GM12891 (cell line): Measurements from ENCODE around the gene TMEM115.

Experiments
- DNase-seq: peaks from one replicate; pipeline ENCODE4 v3.0.0; 2011; ENCODE audit warnings: low spot score; ENCODE audit not compliant: insufficient read length
- FAIRE-seq: peaks from 2 replicates; lab custom pipeline; 2011; peaks lifted over from hg19 to GRCh38; lab: Jason Lieb, UNC
- PAX5 ChIP-seq: IDR thresholded peaks from 2 replicates; pipeline ENCODE4 v1.6.1; 2011; ENCODE audit warnings: low read length, moderate library complexity, mild to moderate bottlenecking; ENCODE audit not compliant: insufficient read depth, severe bottlenecking
- POLR2A ChIP-seq: IDR thresholded peaks from 2 replicates; pipeline ENCODE4 v1.6.1; 2011; ENCODE audit warnings: low read depth, low read length, control low read depth
- POLR2AphosphoS5 ChIP-seq: IDR thresholded peaks from 2 replicates; pipeline ENCODE4 v1.6.1; 2011; ENCODE audit warnings: low read depth, low read length, control low read depth
- POU2F2 ChIP-seq: IDR thresholded peaks from 2 replicates; pipeline ENCODE4 v1.6.1; 2011; ENCODE audit warnings: low read depth, mild to moderate bottlenecking, control low read depth, low read length, moderate library complexity
- SPI1 ChIP-seq: IDR thresholded peaks from 2 replicates; pipeline ENCODE4 v1.6.1; 2011; ENCODE audit warnings: low read depth, low read length, control low read depth
- TAF1 ChIP-seq: IDR thresholded peaks from 2 replicates; pipeline ENCODE4 v1.6.1; 2011; ENCODE audit warnings: low read depth, low read length, control low read depth

The TMEM115 gene

DNA sequence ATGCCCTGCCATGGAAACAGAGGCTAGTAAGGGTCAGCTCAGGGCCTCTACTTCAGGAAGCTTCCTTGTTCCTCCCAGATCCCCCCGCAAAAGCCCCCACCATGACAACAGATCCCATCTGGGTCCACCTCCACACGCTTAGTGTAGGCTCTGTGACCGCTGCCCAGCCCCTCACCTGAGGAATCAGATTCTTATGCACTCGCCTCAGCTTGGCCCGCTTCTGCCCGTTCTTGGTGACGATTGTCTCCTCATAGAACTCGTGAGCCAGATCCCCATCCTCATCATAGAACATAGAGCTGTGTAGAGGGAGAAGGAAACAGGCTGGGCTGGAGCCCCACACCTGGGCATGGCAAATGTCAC lies 33.2 kb downstream of the TMEM115 start:
- DNase-seq, result no peak
- TF ChIP-seq SPI1 (no peak), POLR2AphosphoS5 (no peak), TAF1 (no peak), PAX5 (no peak), POU2F2 (no peak), POLR2A (no peak)
- no peak for FAIRE-seq

DNA sequence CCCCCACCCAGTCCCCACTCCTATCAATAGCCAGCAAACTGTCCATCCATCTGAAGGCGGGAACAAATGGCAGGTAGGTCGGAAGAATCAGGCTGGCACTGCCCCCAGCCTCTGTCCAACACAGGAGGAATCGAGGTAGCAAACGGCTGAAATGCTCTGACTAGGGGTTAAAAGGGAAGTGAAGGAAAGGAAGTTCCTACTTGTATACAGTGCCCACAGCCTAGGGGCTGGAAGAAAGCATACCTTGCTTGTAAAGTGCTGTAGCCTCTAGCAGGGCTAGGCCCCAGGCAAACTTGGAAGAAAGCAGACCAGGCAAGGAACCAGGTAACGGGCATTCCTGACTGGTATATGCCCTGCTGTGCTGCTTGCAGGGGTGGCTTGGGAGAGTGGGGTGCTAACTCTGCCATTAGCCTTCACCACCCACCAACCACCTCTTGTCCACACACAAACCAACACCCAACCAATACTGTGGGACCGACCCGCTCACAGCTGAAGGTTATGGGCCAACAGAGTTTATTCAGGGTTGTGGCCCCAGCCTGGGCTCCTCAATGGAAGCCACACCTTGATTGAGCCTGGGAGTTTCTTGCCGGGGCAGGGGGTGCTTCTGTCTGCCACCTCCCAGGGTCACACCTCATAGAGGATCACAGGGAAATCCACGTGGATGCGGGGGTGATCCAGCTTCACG lies 33.7 kb downstream of the TMEM115 start:
- TF ChIP-seq TAF1 (no peak), SPI1 (no peak), PAX5 (no peak), POLR2A (no peak), POLR2AphosphoS5 (no peak), POU2F2 (no peak)
- FAIRE-seq (no peak), DNase-seq (no peak)

DNA sequence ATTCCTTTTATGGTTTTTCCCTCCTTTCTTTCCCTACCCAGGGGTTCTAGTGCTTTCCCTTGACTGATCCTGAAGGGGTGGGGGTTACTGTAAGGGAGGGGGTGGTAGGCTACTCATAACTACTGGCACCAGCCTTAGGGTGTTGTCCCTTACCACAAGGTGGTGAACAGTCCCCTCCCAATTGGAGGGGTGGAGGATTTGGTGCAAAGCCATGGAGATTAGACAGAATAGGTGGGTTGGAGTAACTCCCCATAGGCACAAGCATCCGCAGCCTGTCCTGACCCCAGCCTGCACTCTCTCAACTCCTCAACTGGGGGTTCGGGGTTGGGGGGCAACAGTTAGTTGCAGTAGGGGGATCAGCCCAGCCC lies 34.2 kb downstream of the TMEM115 start:
- DNase-seq (no peak), FAIRE-seq (no peak)
- TF ChIP-seq PAX5, result no peak
- TF ChIP-seq SPI1, result no peak
- no peak for TF ChIP-seq TAF1
- TF ChIP-seq POLR2A, result no peak
- TF ChIP-seq POLR2AphosphoS5, result no peak
- TF ChIP-seq POU2F2, result no peak

DNA sequence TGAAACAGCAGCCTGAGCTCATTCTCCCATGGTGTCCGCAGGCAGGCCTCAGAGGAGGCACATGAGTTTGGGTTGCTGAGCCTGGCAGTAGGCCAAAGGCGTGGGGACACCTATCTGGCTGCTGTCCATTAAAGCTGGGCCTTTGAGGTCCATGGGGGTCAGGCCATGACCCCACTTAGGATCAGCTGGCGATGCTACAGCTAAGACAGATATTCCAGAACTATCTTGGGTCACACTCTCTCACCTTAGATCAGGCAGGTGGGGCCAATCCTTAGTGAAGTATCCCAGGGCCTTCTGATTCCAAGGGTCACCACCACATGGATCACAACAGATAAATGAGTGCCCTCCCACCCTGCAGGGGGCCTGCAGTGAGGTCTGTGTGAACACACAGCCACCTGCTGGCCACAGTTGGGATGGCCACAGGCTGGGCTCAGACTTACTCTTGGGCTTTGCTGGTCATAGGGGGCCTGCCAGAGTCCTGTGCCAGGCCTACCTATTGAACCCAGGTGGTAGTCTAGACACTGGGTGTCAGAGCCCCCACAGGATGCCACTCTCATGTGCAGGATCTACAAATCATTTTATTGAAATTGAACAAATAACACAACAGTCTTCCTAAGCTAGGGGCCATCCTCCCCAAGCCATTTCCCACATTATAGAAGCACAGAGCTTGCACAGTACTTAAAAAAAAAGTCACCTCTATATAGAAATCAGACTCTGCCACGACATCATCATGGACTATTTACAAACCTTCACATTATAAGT lies 34.8 kb downstream of the TMEM115 start:
- TF ChIP-seq POLR2A (no peak), SPI1 (no peak), PAX5 (no peak), TAF1 (no peak), POU2F2 (no peak)
- DNase-seq (no peak), FAIRE-seq (peak; percentile 79)

DNA sequence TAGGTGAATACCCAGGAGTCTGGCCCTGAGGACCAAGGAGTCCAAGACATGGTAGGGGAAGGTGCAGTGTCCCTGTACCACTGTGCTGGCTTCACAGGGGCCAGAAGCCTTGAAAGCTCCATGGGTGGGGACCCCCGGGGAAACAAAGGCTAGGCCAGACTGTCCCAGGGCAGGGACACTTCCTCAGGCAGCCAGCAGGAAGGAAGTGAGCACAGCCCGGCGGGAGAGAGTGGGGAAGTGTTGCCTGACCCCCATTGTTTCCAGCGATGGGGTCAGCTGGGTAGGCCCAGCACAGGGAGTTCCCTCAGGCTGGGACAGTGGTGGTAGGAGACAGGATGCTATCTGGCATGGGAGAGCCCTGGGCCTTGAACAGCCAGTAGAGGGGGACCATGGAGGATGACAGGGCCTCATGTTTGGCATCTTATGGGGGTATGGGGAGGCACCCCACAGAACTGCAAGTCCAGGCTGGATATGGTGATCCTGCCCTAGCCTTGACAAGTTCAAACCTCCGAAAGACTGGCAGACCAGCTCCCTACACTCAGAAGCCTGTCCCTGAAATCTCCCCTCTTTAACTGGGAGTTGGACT lies 35.6 kb downstream of the TMEM115 start:
- FAIRE-seq, result no peak
- TF ChIP-seq SPI1, result no peak
- TF ChIP-seq TAF1, result no peak
- TF ChIP-seq PAX5, result no peak
- TF ChIP-seq POU2F2, result no peak
- TF ChIP-seq POLR2A, result no peak
- no peak for TF ChIP-seq POLR2AphosphoS5
- no peak for DNase-seq

DNA sequence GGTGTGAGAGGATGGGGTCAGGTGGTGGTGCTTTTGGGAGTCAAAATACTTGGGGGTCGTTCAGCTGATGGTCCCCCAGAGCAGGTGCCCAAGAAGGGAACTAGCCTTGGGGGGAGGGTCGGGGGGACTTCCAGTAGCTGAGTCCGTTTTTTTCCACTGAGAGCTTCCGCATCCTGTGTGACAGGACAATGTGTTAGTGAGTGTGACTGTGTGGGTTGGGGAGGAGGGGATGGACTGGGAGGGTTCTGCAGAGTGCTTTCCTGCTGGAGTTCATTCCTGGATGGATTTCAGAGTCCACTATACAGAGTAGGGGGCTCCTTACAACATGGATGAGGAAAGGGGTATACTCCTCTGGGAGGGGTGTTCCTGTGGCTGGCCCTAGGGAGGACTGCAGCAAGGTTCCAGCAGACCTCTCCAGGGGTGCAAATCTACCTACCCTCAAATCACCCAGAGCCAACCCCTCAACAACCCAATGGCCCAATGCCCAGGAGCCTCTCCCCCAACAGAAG lies 36.2 kb downstream of the TMEM115 start:
- TF ChIP-seq PAX5 (no peak), POLR2AphosphoS5 (no peak), POLR2A (no peak), POU2F2 (no peak), SPI1 (no peak), TAF1 (no peak)
- DNase-seq, result no peak
- FAIRE-seq, result no peak

DNA sequence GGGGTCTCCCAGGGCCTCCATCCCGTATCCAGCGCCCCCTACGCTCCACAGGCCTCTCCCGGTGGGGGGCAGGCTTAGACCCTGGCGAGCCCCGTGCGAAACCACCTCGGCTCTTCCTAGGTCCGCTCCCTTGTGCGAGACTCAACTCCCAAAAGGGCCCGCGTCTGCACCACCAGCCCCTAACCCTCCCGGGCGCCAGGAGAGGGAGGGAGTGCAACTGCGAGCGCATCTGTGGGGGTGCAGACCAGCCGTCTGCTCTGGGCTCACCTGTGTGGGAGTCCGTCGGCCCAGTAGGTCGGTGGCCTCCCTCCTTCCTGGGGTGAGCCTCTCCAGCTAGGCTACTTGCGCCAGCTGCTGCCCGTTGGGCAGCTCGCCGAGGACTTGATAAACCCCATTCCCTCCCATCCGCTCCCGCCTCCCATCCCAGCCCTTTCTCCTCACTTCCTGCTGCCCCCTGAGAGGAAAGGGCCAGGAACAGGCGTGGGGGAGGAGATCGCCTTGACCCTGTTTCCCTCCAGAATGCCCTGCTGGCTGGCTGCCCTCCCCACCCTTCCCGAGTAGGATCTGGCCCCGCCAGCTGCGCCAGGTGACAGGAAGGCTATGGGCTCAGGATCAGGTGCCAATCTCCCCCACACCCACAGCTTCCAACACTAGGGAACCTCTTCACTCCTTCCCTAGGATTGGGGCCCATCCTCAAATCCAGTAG lies 36.8 kb downstream of the TMEM115 start, which contains the start of gene HYAL2:
Gene HYAL2, minus strand, starts transcription at position 360 of the 706 bp plus-strand sequence. CDS start 2,256 bp downstream, outside the sequence.
- TF ChIP-seq TAF1 (no peak), PAX5 (no peak), POU2F2 (no peak), POLR2A (no peak), POLR2AphosphoS5 (no peak), SPI1 (no peak)
- FAIRE-seq (no peak), DNase-seq (no peak)

DNA sequence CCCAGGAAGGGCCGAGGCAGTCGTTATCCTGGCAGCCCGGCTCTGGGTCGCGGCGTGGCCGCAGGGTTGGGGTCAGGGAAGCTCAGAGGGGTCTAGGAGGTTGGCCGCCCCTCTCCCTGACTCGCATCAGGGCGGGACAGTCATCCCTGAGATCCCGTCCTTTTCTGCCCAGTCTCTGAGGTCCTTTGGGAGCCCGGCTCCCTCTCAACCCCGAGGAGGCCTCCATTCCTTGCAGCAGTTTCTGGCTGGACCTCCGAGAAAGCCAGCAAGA lies 37.3 kb downstream of the TMEM115 start:
- peak; percentile 56 for FAIRE-seq
- TF ChIP-seq PAX5 (no peak), SPI1 (no peak), TAF1 (no peak), POU2F2 (no peak), POLR2A (no peak), POLR2AphosphoS5 (no peak)
- DNase-seq, result no peak
